GM12878 (cell line): ENCODE data around the gene HHLA2. TPM values are rescaled to one million over a fixed set of nuclear protein-coding genes. Genes with fewer than 3 reads are reported as not detected.
A peak's percentile ranks its signal among the peaks of the same experiment; 100 is the strongest.

Experiments
- CEBPB ChIP-seq, 2 experiments: fragments of 150-350 bp in 1 of 2; IDR thresholded peaks; 2 replicates each; pipeline ENCODE4 v1.6.1; 2012 to 2014; ENCODE audit warnings: low read depth in 2 of 2, low read length in 2 of 2, borderline replicate concordance in 1 of 2, inconsistent platforms in 1 of 2
- RAD21 ChIP-seq: IDR thresholded peaks from 2 replicates; pipeline ENCODE4 v1.6.1; 2011; ENCODE audit warnings: mild to moderate bottlenecking, low read depth, low read length, moderate library complexity; ENCODE audit not compliant: insufficient read depth
- SMARCA5 ChIP-seq: fragments of 450-650 bp; IDR thresholded peaks from 2 replicates; pipeline ENCODE4 v1.6.1; 2017; ENCODE audit warnings: mild to moderate bottlenecking
- SMC3 ChIP-seq: IDR thresholded peaks from 2 replicates; pipeline ENCODE4 v1.6.1; 2011; ENCODE audit warnings: low read length, improper control_type of control experiment, borderline replicate concordance
- YY1 ChIP-seq: IDR thresholded peaks from 2 replicates; pipeline ENCODE4 v1.6.1; 2011; ENCODE audit warnings: low read depth, mild to moderate bottlenecking, low read length
- polyA plus RNA-seq, 11 experiments: library from polyadenylated mRNA; depleted of rRNA in 4 of 11; unstranded in 6 of 11; stranded (reverse) in 5 of 11; fragments of >200 nt; fragmentation: Nextera tagmentation in 4 of 11; fragmentation: Illumina TruSeq in 1 of 11; extraction: Ambion mirVana in 4 of 11; extraction: Trizol in 1 of 11; gene quantifications; 1 replicate in 1 of 11; 2 replicates in 10 of 11; pipeline versions ENCODE4 v1.2.1 to v1.2.3, GENCODE V29; 2011 to 2016; ENCODE audit warnings: inconsistent platforms in 2 of 11, missing spikeins in 2 of 11, low read depth in 1 of 11
- total RNA-seq, 4 experiments: library from RNA; depleted of rRNA in 3 of 4; stranded (reverse); fragments of >200 nt in 3 of 4; fragmentation: Illumina TruSeq in 1 of 4; extraction: Trizol in 1 of 4; gene quantifications; 2 replicates each; pipeline versions ENCODE4 v1.2.1 to v1.2.3, GENCODE V29; 2013 to 2021
- TF ChIP-seq, protein P1 (sequence below): fragments of 450-650 bp; conservative IDR thresholded peaks from 2 replicates; pipeline ENCODE4 v1.6.1; 2017; ENCODE audit warnings: mild to moderate bottlenecking, moderate library complexity
- TF ChIP-seq, protein P2 (sequence below): fragments of 450-650 bp; IDR thresholded peaks from 2 replicates; pipeline ENCODE4 v1.6.1; 2017; ENCODE audit warnings: mild to moderate bottlenecking
- TF ChIP-seq, protein P3 (sequence below), 3 experiments: IDR thresholded peaks in 2 of 3; conservative IDR thresholded peaks in 1 of 3; 2 replicates each; pipeline ENCODE4 v1.5.1; 2011; ENCODE audit warnings: low read depth in 3 of 3, low read length in 3 of 3, mild to moderate bottlenecking in 3 of 3, control low read depth in 2 of 3, moderate library complexity in 2 of 3, inconsistent platforms in 1 of 3, mixed read lengths in 1 of 3; ENCODE audit not compliant: control insufficient read depth in 2 of 3, insufficient read depth in 1 of 3; ENCODE audit errors: extremely low read depth in 1 of 3
- TF ChIP-seq, protein P4 (sequence below): IDR thresholded peaks from 2 replicates; pipeline ENCODE4 v1.6.1; 2012; ENCODE audit warnings: low read depth, low read length, improper control_type of control experiment
- TF ChIP-seq, protein P5 (sequence below): fragments of 450-650 bp; IDR thresholded peaks from 2 replicates; pipeline ENCODE4 v1.6.1; 2016; ENCODE audit warnings: mild to moderate bottlenecking
- TF ChIP-seq, protein P6 (sequence below): IDR thresholded peaks from 2 replicates; pipeline ENCODE4 v1.6.1; 2011; ENCODE audit warnings: mild to moderate bottlenecking, low read depth, low read length, moderate library complexity; ENCODE audit not compliant: insufficient replicate concordance
- TF ChIP-seq, protein P7 (sequence below): fragments of 450-650 bp; IDR thresholded peaks from 2 replicates; pipeline ENCODE4 v1.6.1; 2016; ENCODE audit warnings: mild to moderate bottlenecking

HHLA2 gene
- total and polyA plus RNA-seq, 10 of the 15 experiments (the other 5 are each of a cell fraction or from before 2014, with no cell fraction given): 0.11 to 1.3 (median 0.28) TPM; not detected in 1

DNA sequence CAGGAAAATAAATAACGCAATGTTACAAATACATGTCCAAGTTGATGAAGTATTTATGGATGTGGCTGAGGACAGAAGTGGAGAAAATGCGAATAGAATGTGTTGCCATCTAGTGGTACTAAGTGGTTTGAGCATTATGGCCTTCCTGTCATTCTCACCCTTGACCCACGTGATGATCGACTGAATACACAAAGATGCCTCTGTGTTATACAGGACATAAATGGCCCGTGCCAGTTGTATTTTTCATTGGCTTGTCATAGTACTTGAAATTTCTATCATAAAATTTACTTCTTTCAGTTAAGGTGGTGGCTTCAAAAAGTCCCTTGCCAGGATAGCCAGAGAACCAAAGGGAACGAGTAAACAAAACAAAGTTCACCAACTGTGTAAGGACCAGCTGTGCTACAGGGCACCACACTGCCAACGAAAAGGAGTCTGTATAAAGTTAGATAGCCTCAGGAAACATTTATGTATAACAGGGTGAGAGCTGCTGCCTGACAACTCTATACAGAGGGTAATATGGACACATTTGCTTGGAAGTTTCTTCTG is 110.4 kb downstream of the HHLA2 start (continued):
- TF ChIP-seq, protein P1, sequence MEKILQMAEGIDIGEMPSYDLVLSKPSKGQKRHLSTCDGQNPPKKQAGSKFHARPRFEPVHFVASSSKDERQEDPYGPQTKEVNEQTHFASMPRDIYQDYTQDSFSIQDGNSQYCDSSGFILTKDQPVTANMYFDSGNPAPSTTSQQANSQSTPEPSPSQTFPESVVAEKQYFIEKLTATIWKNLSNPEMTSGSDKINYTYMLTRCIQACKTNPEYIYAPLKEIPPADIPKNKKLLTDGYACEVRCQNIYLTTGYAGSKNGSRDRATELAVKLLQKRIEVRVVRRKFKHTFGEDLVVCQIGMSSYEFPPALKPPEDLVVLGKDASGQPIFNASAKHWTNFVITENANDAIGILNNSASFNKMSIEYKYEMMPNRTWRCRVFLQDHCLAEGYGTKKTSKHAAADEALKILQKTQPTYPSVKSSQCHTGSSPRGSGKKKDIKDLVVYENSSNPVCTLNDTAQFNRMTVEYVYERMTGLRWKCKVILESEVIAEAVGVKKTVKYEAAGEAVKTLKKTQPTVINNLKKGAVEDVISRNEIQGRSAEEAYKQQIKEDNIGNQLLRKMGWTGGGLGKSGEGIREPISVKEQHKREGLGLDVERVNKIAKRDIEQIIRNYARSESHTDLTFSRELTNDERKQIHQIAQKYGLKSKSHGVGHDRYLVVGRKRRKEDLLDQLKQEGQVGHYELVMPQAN: no peak
- TF ChIP-seq YY1 (peak; percentile 64; the same call in 1 of the 2 replicates), RAD21 (peak; percentile 82), SMC3 (peak; percentile 91), CEBPB (IDR thresholded peaks at IDR 0.05; ENCODE audit: borderline replicate concordance in 1 of 2, low read depth in 2 of 2, low read length in 2 of 2) (no peak), SMARCA5 (no peak)
- TF ChIP-seq, protein P2, sequence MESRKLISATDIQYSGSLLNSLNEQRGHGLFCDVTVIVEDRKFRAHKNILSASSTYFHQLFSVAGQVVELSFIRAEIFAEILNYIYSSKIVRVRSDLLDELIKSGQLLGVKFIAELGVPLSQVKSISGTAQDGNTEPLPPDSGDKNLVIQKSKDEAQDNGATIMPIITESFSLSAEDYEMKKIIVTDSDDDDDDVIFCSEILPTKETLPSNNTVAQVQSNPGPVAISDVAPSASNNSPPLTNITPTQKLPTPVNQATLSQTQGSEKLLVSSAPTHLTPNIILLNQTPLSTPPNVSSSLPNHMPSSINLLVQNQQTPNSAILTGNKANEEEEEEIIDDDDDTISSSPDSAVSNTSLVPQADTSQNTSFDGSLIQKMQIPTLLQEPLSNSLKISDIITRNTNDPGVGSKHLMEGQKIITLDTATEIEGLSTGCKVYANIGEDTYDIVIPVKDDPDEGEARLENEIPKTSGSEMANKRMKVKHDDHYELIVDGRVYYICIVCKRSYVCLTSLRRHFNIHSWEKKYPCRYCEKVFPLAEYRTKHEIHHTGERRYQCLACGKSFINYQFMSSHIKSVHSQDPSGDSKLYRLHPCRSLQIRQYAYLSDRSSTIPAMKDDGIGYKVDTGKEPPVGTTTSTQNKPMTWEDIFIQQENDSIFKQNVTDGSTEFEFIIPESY: no peak
- TF ChIP-seq, protein P3, sequence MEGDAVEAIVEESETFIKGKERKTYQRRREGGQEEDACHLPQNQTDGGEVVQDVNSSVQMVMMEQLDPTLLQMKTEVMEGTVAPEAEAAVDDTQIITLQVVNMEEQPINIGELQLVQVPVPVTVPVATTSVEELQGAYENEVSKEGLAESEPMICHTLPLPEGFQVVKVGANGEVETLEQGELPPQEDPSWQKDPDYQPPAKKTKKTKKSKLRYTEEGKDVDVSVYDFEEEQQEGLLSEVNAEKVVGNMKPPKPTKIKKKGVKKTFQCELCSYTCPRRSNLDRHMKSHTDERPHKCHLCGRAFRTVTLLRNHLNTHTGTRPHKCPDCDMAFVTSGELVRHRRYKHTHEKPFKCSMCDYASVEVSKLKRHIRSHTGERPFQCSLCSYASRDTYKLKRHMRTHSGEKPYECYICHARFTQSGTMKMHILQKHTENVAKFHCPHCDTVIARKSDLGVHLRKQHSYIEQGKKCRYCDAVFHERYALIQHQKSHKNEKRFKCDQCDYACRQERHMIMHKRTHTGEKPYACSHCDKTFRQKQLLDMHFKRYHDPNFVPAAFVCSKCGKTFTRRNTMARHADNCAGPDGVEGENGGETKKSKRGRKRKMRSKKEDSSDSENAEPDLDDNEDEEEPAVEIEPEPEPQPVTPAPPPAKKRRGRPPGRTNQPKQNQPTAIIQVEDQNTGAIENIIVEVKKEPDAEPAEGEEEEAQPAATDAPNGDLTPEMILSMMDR (IDR thresholded peaks at IDR 0.05 in 2 of 3, conservative IDR thresholded peaks at IDR 0.05 in 1 of 3; ENCODE audit: control insufficient read depth in 2 of 3, extremely low read depth in 1 of 3, insufficient read depth in 1 of 3, low read depth in 3 of 3, low read length in 3 of 3): peak; percentile 67 to 89 (median 86)
- TF ChIP-seq, protein P4, sequence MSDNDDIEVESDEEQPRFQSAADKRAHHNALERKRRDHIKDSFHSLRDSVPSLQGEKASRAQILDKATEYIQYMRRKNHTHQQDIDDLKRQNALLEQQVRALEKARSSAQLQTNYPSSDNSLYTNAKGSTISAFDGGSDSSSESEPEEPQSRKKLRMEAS: peak; percentile 64; the same call in 1 of the 2 replicates
- TF ChIP-seq, protein P5, sequence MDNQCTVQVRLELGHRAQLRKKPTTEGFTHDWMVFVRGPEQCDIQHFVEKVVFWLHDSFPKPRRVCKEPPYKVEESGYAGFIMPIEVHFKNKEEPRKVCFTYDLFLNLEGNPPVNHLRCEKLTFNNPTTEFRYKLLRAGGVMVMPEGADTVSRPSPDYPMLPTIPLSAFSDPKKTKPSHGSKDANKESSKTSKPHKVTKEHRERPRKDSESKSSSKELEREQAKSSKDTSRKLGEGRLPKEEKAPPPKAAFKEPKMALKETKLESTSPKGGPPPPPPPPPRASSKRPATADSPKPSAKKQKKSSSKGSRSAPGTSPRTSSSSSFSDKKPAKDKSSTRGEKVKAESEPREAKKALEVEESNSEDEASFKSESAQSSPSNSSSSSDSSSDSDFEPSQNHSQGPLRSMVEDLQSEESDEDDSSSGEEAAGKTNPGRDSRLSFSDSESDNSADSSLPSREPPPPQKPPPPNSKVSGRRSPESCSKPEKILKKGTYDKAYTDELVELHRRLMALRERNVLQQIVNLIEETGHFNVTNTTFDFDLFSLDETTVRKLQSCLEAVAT: no peak
- TF ChIP-seq, protein P6, sequence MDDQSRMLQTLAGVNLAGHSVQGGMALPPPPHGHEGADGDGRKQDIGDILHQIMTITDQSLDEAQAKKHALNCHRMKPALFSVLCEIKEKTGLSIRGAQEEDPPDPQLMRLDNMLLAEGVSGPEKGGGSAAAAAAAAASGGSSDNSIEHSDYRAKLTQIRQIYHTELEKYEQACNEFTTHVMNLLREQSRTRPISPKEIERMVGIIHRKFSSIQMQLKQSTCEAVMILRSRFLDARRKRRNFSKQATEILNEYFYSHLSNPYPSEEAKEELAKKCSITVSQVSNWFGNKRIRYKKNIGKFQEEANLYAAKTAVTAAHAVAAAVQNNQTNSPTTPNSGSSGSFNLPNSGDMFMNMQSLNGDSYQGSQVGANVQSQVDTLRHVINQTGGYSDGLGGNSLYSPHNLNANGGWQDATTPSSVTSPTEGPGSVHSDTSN: peak; percentile 44
- TF ChIP-seq, protein P7, sequence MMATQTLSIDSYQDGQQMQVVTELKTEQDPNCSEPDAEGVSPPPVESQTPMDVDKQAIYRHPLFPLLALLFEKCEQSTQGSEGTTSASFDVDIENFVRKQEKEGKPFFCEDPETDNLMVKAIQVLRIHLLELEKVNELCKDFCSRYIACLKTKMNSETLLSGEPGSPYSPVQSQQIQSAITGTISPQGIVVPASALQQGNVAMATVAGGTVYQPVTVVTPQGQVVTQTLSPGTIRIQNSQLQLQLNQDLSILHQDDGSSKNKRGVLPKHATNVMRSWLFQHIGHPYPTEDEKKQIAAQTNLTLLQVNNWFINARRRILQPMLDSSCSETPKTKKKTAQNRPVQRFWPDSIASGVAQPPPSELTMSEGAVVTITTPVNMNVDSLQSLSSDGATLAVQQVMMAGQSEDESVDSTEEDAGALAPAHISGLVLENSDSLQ: peak; percentile 80
